ENCODE data around the gene CEP192.

The CEP192 gene

GRCh38 chr18:13139885-13140450, 148.8 kb downstream of the CEP192 start:
- Histone ChIP-seq H3K79me2 (ENCODE audit: insufficient read depth, low read length) (no peaks in the 10 kb centered on the region), H3K9ac (ENCODE audit: low read depth, low read length, poor library complexity, severe bottlenecking) (peak overlapping the region; percentile 87), H3K4me2 (ENCODE audit: low read depth, low read length, poor library complexity, severe bottlenecking) (peak overlapping the region; percentile 85), H3K9me3 (ENCODE audit: insufficient read depth, low read depth, low read length) (peaks cover 10% of the 10 kb centered on the region), H4K20me1 (ENCODE audit: insufficient read depth, low read length, poor library complexity, severe bottlenecking) (no peaks in the 10 kb centered on the region), H3K9me2 (replicated peaks; ENCODE audit: low read depth, low read length) (no peaks in the 10 kb centered on the region), H3K36me3 (ENCODE audit: insufficient read depth, low read length) (no peaks in the 10 kb centered on the region), H3K4me3 (ENCODE audit: low read length, poor library complexity, severe bottlenecking) (peak overlapping the region; percentile 96), H3F3A (ENCODE audit: low read depth) (peaks cover 8% of the 10 kb centered on the region; the same call in 1 of the 2 replicates), H3K4me1 (ENCODE audit: insufficient read depth, low read length, poor library complexity, severe bottlenecking) (peaks cover 30% of the 10 kb centered on the region), H2AFZ (ENCODE audit: low read length) (no peak overlapping the region), H3K27me3 (ENCODE audit: insufficient read depth, low read length, poor library complexity, severe bottlenecking) (no peaks in the 10 kb centered on the region)
- peak; percentile 64 for TF ChIP-seq CTCF (conservative IDR thresholded peaks at IDR 0.05; ENCODE audit: low read length)
- TF ChIP-seq EZH2phosphoT487 (IDR thresholded peaks at IDR 0.05; ENCODE audit: borderline replicate concordance) = no peak

DNA sequence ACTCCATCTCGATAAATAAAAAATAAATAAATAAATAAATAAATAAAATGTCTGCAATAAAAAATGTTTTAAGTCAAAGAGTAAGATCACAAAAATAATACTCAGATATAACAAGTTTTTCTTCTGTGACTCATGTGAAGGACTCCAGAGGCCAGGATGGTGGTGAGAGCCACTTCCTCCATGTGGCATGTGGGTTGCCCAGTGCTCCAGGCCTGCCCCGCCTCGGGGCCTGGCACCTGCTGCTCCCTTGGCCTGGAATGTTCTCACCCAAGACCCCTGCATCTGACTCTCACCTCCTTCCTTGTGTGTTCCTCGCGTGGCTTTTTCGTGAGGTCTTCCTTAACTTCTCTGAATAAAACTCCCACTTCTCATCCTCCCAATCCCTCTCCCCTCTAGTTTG, 150.0 kb downstream of the CEP192 start:
- Histone ChIP-seq H3K9me3 (ENCODE audit: insufficient read depth, low read depth, low read length) (peaks cover 10% of the 10 kb centered on the region), H3K36me3 (ENCODE audit: insufficient read depth, low read length) (no peaks in the 10 kb centered on the region), H4K20me1 (ENCODE audit: insufficient read depth, low read length, poor library complexity, severe bottlenecking) (no peaks in the 10 kb centered on the region), H2AFZ (ENCODE audit: low read length) (no peak overlapping the region), H3K4me1 (ENCODE audit: insufficient read depth, low read length, poor library complexity, severe bottlenecking) (peaks cover 24% of the 10 kb centered on the region), H3K79me2 (ENCODE audit: insufficient read depth, low read length) (no peaks in the 10 kb centered on the region), H3K27me3 (ENCODE audit: insufficient read depth, low read length, poor library complexity, severe bottlenecking) (no peaks in the 10 kb centered on the region), H3K9me2 (replicated peaks; ENCODE audit: low read depth, low read length) (no peaks in the 10 kb centered on the region), H3K4me2 (ENCODE audit: low read depth, low read length, poor library complexity, severe bottlenecking) (no peak overlapping the region), H3K9ac (ENCODE audit: low read depth, low read length, poor library complexity, severe bottlenecking) (no peak overlapping the region), H3K4me3 (ENCODE audit: low read length, poor library complexity, severe bottlenecking) (no peak overlapping the region), H3F3A (ENCODE audit: low read depth) (peaks cover 8% of the 10 kb centered on the region; the same call in 1 of the 2 replicates)
- TF ChIP-seq EZH2phosphoT487 (IDR thresholded peaks at IDR 0.05; ENCODE audit: borderline replicate concordance) (no peak), CTCF (conservative IDR thresholded peaks at IDR 0.05; ENCODE audit: low read length) (no peak)

DNA sequence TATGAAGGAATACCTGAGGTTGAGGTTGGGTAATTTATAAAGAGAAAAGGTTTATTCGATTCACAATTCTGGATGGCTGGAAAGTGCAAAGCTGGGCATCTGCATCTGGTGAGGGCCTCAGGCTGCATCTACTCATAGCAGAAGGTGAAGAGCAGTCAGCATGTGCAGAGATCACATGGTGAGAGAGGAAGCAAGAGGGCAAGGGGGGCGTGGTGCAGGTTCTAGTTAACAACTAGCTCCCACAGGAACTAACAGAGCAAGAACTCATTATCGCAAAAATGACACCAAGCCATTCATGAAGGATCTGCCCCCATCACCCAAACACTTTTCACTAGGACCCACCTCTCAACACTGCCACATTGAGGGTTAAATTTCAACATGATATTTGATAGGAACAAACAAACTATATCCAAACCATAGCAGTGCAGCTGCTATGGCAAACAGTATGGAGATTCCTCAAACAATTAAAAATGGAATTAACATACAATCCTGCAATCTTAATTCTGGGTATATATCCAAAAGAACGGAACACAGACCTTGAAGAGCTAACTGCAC, 154.6 kb downstream of the CEP192 start:
- H3K9me2 ChIP-seq (replicated peaks; ENCODE audit: low read depth, low read length) = no peaks in the 10 kb centered on the region
- no peak overlapping the region for H3K4me2 ChIP-seq (ENCODE audit: low read depth, low read length, poor library complexity, severe bottlenecking)
- no peaks in the 10 kb centered on the region for H3K36me3 ChIP-seq (ENCODE audit: insufficient read depth, low read length)
- H2AFZ ChIP-seq (ENCODE audit: low read length) = no peak overlapping the region
- no peak for TF ChIP-seq EZH2phosphoT487 (IDR thresholded peaks at IDR 0.05; ENCODE audit: borderline replicate concordance)
- peaks cover 10% of the 10 kb centered on the region for H3K9me3 ChIP-seq (ENCODE audit: insufficient read depth, low read depth, low read length)
- no peaks in the 10 kb centered on the region for H3F3A ChIP-seq (ENCODE audit: low read depth)
- H3K9ac ChIP-seq (ENCODE audit: low read depth, low read length, poor library complexity, severe bottlenecking) = no peak overlapping the region
- no peaks in the 10 kb centered on the region for H3K27me3 ChIP-seq (ENCODE audit: insufficient read depth, low read length, poor library complexity, severe bottlenecking)
- no peak overlapping the region for H3K4me3 ChIP-seq (ENCODE audit: low read length, poor library complexity, severe bottlenecking)
- no peaks in the 10 kb centered on the region for H3K79me2 ChIP-seq (ENCODE audit: insufficient read depth, low read length)
- H4K20me1 ChIP-seq (ENCODE audit: insufficient read depth, low read length, poor library complexity, severe bottlenecking) = no peaks in the 10 kb centered on the region
- H3K4me1 ChIP-seq (ENCODE audit: insufficient read depth, low read length, poor library complexity, severe bottlenecking) = no peaks in the 10 kb centered on the region

DNA sequence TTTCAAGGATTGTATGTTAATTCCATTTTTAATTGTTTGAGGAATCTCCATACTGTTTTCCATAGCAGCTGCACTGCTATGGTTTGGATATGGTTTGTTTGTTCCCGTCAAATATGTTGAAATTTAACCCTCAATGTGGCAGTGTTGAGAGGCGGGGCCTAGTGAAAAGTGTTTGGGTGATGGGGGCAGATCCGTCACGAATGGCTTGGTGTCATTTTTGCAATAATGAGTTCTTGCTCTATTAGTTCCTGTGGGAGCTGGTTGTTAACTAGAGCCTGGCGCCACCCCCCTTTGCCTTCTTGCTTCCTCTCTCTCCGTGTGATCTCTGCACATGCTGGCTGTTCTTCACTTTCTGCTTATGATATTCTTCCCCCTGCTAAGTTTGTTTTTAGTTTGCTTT, 156.0 kb downstream of the CEP192 start:
- H3K9ac ChIP-seq (ENCODE audit: low read depth, low read length, poor library complexity, severe bottlenecking) = no peak overlapping the region
- peak overlapping the region; percentile 57 for H2AFZ ChIP-seq (ENCODE audit: low read length)
- no peaks in the 10 kb centered on the region for H3K4me1 ChIP-seq (ENCODE audit: insufficient read depth, low read length, poor library complexity, severe bottlenecking)
- H3K36me3 ChIP-seq (ENCODE audit: insufficient read depth, low read length) = no peaks in the 10 kb centered on the region
- no peak for TF ChIP-seq EZH2phosphoT487 (IDR thresholded peaks at IDR 0.05; ENCODE audit: borderline replicate concordance)
- TF ChIP-seq CTCF (conservative IDR thresholded peaks at IDR 0.05; ENCODE audit: low read length) = no peak
- no peak overlapping the region for H3K4me2 ChIP-seq (ENCODE audit: low read depth, low read length, poor library complexity, severe bottlenecking)
- H3K79me2 ChIP-seq (ENCODE audit: insufficient read depth, low read length) = no peaks in the 10 kb centered on the region
- H3K9me3 ChIP-seq (ENCODE audit: insufficient read depth, low read depth, low read length) = peaks cover 10% of the 10 kb centered on the region
- no peaks in the 10 kb centered on the region for H3K9me2 ChIP-seq (replicated peaks; ENCODE audit: low read depth, low read length)
- no peaks in the 10 kb centered on the region for H3F3A ChIP-seq (ENCODE audit: low read depth)
- no peaks in the 10 kb centered on the region for H3K27me3 ChIP-seq (ENCODE audit: insufficient read depth, low read length, poor library complexity, severe bottlenecking)
- no peak overlapping the region for H3K4me3 ChIP-seq (ENCODE audit: low read length, poor library complexity, severe bottlenecking)
- no peaks in the 10 kb centered on the region for H4K20me1 ChIP-seq (ENCODE audit: insufficient read depth, low read length, poor library complexity, severe bottlenecking)
